ENCODE measurements around the gene NUB1. TPM values are rescaled to one million over a fixed set of nuclear protein-coding genes. Genes with fewer than 3 reads are reported as not detected.

The NUB1 gene
- total RNA-seq, 1 donor from 2014 or later = 28.2 TPM

DNA sequence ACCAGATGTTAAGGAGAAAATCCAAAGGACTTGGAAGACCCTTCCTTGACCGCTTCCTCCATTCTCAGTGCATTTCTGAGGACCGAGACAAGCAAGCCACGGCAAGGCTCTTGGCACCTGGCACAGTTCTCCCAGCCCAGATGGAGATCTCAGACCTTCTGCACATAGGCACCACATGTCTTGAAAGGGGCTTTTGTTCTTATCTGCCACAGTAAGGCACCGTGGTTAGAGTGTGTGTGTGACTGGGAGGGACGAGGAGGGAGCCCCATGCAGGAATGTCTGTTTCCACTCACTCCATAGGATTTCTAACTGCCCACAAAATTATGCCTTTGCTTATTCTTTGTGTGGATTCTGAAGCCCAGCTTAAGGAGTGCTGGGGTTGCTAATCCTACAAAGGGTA lies 78.5 kb downstream of the NUB1 start:
- H3K27ac ChIP-seq = no peak overlapping the region
- no peaks in the 10 kb centered on the region for H3K36me3 ChIP-seq
- no peaks in the 10 kb centered on the region for H3K27me3 ChIP-seq
- H3K9me3 ChIP-seq = peaks cover 5 to 10% of the 10 kb centered on the region in 2 donors
- H3K4me3 ChIP-seq = no peak overlapping the region
- intact Hi-C loops (cut with DNase I) = no loop called here
- no peaks in the 10 kb centered on the region for H3K4me1 ChIP-seq
- TF ChIP-seq, protein P1, sequence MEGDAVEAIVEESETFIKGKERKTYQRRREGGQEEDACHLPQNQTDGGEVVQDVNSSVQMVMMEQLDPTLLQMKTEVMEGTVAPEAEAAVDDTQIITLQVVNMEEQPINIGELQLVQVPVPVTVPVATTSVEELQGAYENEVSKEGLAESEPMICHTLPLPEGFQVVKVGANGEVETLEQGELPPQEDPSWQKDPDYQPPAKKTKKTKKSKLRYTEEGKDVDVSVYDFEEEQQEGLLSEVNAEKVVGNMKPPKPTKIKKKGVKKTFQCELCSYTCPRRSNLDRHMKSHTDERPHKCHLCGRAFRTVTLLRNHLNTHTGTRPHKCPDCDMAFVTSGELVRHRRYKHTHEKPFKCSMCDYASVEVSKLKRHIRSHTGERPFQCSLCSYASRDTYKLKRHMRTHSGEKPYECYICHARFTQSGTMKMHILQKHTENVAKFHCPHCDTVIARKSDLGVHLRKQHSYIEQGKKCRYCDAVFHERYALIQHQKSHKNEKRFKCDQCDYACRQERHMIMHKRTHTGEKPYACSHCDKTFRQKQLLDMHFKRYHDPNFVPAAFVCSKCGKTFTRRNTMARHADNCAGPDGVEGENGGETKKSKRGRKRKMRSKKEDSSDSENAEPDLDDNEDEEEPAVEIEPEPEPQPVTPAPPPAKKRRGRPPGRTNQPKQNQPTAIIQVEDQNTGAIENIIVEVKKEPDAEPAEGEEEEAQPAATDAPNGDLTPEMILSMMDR (IDR thresholded peaks at IDR 0.05) = no peak
- DNase-seq (ENCODE audit: low spot score in 2 of 2) = no peak

DNA sequence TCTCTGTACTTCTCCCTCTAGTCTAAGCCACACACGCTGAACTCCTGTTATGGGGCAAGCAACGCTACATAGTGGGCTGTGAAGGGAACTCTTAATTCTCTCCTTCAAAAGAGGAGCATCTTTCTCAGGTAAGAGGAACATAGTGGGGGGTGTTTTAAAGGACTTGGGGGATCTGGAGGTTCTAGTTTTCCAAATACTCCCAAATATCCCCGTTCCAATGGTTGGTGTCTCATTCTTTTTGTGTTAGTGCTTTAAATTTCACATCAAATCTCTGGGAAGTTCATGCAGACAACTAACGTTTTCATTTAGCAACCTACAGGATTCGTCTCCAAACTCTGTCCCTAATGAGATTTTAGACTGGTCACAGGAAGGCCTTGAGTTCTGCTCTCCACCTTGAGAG lies 80.6 kb downstream of the NUB1 start:
- H3K27me3 ChIP-seq = no peaks in the 10 kb centered on the region
- intact Hi-C loops (cut with DNase I) = no loop called here

DNA sequence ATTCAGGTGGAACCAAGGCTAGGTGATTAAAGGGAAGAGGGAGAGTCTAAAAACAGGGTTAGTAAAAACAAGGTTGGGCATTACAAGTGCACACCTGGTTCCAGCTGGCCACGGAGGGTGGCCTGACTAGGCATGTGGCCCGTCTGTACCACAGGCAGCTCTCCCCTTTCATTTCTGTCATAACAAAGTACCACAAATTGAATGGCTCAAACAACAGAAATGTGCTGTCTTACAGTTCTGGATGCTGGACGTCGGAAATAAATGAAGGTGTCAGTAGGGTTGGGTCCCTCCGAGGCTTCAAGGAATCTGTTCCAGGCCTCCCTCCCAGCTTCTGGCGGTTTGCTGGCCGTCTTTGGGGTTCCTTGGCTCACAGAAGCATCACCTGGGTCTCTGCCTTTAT lies 81.6 kb downstream of the NUB1 start:
- H3K27ac ChIP-seq = no peak overlapping the region
- peaks cover 5 to 10% of the 10 kb centered on the region in 2 donors for H3K9me3 ChIP-seq
- TF ChIP-seq, protein P1 (IDR thresholded peaks at IDR 0.05) = no peak
- no peaks in the 10 kb centered on the region for H3K27me3 ChIP-seq
- H3K36me3 ChIP-seq = no peaks in the 10 kb centered on the region
- intact Hi-C loops (cut with DNase I) = no loop called here
- DNase-seq (ENCODE audit: low spot score in 2 of 2) = no peak
- no peak overlapping the region for H3K4me3 ChIP-seq
- peaks cover 12 to 18% of the 10 kb centered on the region in 2 donors for H3K4me1 ChIP-seq

More for the DNA sequence above, 80.6 kb downstream of the NUB1 start:
- peaks cover 5 to 10% of the 10 kb centered on the region in 2 donors for H3K9me3 ChIP-seq
- H3K27ac ChIP-seq = no peak overlapping the region
- TF ChIP-seq, protein P1 (IDR thresholded peaks at IDR 0.05) = no peak
- no peaks in the 10 kb centered on the region for H3K36me3 ChIP-seq
- peaks cover 5 to 11% of the 10 kb centered on the region in 2 donors for H3K4me1 ChIP-seq
- no peak overlapping the region for H3K4me3 ChIP-seq
- DNase-seq (ENCODE audit: low spot score in 2 of 2) = no peak

DNA sequence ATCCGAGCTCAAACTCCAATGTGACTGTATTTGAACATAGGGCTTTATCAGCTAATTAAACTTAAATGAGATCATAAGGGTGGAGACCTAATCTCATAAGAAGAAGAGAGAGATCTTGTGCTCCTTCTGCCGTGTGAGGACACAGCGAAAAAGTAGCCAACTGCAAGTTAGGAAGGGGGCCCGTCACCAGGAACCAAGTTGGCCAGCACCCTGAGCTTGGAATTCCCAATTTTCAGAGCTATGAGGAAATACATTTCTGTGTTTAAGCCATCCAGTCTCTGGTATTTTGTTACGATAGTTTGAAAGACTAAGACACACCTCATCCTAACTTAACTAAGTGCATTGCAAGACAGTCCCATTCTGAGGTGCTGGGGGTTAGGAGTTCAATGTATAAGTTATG lies 82.3 kb downstream of the NUB1 start:
- H3K36me3 ChIP-seq = no peaks in the 10 kb centered on the region
- DNase-seq (ENCODE audit: low spot score in 2 of 2) = no peak
- TF ChIP-seq, protein P1 (IDR thresholded peaks at IDR 0.05) = no peak
- H3K27ac ChIP-seq = no peak overlapping the region
- H3K27me3 ChIP-seq = no peaks in the 10 kb centered on the region
- intact Hi-C loops (cut with DNase I) = no loop called here
- H3K9me3 ChIP-seq = peaks cover 5 to 8% of the 10 kb centered on the region in 2 donors
- peaks cover 17 to 24% of the 10 kb centered on the region in 2 donors for H3K4me1 ChIP-seq
- no peak overlapping the region for H3K4me3 ChIP-seq

DNA sequence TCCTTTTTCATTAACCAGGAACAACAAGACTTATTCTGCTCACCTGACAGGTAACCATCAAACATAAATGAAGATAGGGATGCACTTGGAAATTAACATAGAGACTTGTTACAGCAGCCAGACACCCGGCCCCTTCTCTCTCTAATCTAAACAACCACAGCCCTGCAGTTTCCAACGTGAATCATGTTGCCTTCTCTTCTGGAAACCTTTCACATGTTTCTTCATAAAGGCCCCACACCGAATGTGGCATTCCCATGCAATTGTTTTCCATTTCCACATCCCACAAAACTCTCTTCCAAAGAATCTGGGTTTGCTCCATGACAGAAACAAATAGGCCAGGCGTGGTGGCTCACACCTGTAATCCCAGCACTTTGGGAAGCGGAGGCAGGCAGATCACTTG lies 83.2 kb downstream of the NUB1 start:
- intact Hi-C loops (cut with DNase I) = no loop called here
- H3K36me3 ChIP-seq = no peaks in the 10 kb centered on the region
- no peak overlapping the region for H3K27ac ChIP-seq
- no peak overlapping the region for H3K4me3 ChIP-seq
- TF ChIP-seq, protein P1 (IDR thresholded peaks at IDR 0.05) = no peak
- no peaks in the 10 kb centered on the region for H3K27me3 ChIP-seq
- peaks cover 17 to 24% of the 10 kb centered on the region in 2 donors for H3K4me1 ChIP-seq
- DNase-seq (ENCODE audit: low spot score in 2 of 2) = no peak
- peaks cover 0 to 5% of the 10 kb centered on the region in 2 donors for H3K9me3 ChIP-seq

All from ascending aorta (tissue), 2 donors.